Neural cell (in vitro differentiated cells): ENCODE measurements around the gene NF1. TPM values are rescaled to one million over a fixed set of nuclear protein-coding genes. Genes with fewer than 3 reads are reported as not detected.

Experiments
- H2AFZ ChIP-seq: fragments of 200-600, 300-800 bp; sonication (generic), shearing (Covaris generic); 2 replicates; pipeline ENCODE4 v1.6.0; 2014; ENCODE audit warnings: low read depth, mild to moderate bottlenecking, antibody characterized with exemption, low read length, moderate library complexity
- H3F3A ChIP-seq: fragments of 200-600 bp; shearing (Covaris generic); 2 replicates; pipeline ENCODE4 v1.6.1; 2016; ENCODE audit warnings: mild to moderate bottlenecking, moderate library complexity, mixed read lengths, antibody characterized with exemption, low read length; ENCODE audit not compliant: insufficient read depth, poor library complexity, severe bottlenecking
- H3K27ac ChIP-seq: fragments of 200-600, 300-800 bp; sonication (generic), shearing (Covaris generic); 2 replicates; pipeline ENCODE4 v1.5.1; 2014; ENCODE audit warnings: mild to moderate bottlenecking, low read length, moderate library complexity
- H3K27me3 ChIP-seq: fragments of 300-800, 200-600 bp; sonication (generic), shearing (Covaris generic); 2 replicates; pipeline ENCODE4 v1.6.0; 2014; ENCODE audit warnings: mild to moderate bottlenecking, low read depth, low read length, moderate library complexity; ENCODE audit not compliant: insufficient read depth
- H3K36me3 ChIP-seq: fragments of 300-800, 200-600 bp; sonication (generic), shearing (Covaris generic); 2 replicates; pipeline ENCODE4 v1.5.1; 2014; ENCODE audit warnings: mild to moderate bottlenecking, antibody characterized with exemption, low read length, moderate library complexity; ENCODE audit not compliant: insufficient read depth
- H3K4me2 ChIP-seq: fragments of 300-800, 200-600 bp; sonication (generic), shearing (Covaris generic); 2 replicates; pipeline ENCODE4 v1.6.0; 2014; ENCODE audit warnings: mild to moderate bottlenecking, low read length
- H3K4me3 ChIP-seq: fragments of 300-800, 200-600 bp; sonication (generic), shearing (Covaris generic); 2 replicates; pipeline ENCODE4 v1.5.1; 2014; ENCODE audit warnings: mild to moderate bottlenecking, low read length, moderate library complexity
- H3K79me2 ChIP-seq: fragments of 200-600 bp; shearing (Covaris generic); replicated peaks from 2 replicates; pipeline ENCODE4 v1.6.0; 2014; ENCODE audit warnings: mild to moderate bottlenecking, low read length, moderate library complexity; ENCODE audit not compliant: insufficient read depth
- H3K9ac ChIP-seq: fragments of 300-800, 200-600 bp; sonication (generic), shearing (Covaris generic); 2 replicates; pipeline ENCODE4 v1.6.1; 2016; ENCODE audit warnings: mild to moderate bottlenecking, low read length, mixed read lengths
- H3K9me2 ChIP-seq: fragments of 200-600 bp; shearing (Covaris generic); 2 replicates; pipeline ENCODE4 v1.6.1; 2016; ENCODE audit warnings: mild to moderate bottlenecking, low read length, mixed read lengths; ENCODE audit not compliant: insufficient read depth
- H3K9me3 ChIP-seq: fragments of 200-600, 300-800 bp; sonication (generic), shearing (Covaris generic); 2 replicates; pipeline ENCODE4 v1.6.1; 2016; ENCODE audit warnings: mild to moderate bottlenecking, mixed run types, low read length, moderate library complexity, mixed read lengths
- H4K20me1 ChIP-seq: fragments of 200-600 bp; shearing (Covaris generic); 2 replicates; pipeline ENCODE4 v1.6.1; 2016; ENCODE audit warnings: mild to moderate bottlenecking, mixed run types; ENCODE audit not compliant: insufficient read depth
- EP300 ChIP-seq: fragments of 450-650 bp; conservative IDR thresholded peaks from 2 replicates; pipeline ENCODE4 v1.6.1; 2014; ENCODE audit warnings: antibody characterized with exemption, mild to moderate bottlenecking, moderate library complexity; ENCODE audit not compliant: poor library complexity, severe bottlenecking
- EZH2 ChIP-seq: fragments of 200-600, 300-800 bp; shearing (Covaris generic), sonication (generic); IDR thresholded peaks from 2 replicates; pipeline ENCODE4 v1.6.1; 2014; ENCODE audit warnings: antibody characterized with exemption, low read length, borderline replicate concordance, mild to moderate bottlenecking; ENCODE audit not compliant: insufficient read depth, poor library complexity, severe bottlenecking
- MXI1 ChIP-seq: fragments of 450-650 bp; conservative IDR thresholded peaks from 2 replicates; pipeline ENCODE4 v1.6.1; 2014; ENCODE audit warnings: antibody characterized with exemption, mild to moderate bottlenecking; ENCODE audit not compliant: poor library complexity, severe bottlenecking
- POLR2AphosphoS5 ChIP-seq: IDR thresholded peaks from 2 replicates; pipeline ENCODE4 v1.6.1; 2012
- RAD21 ChIP-seq: fragments of 450-650 bp; conservative IDR thresholded peaks from 2 replicates; pipeline ENCODE4 v1.6.1; 2014; ENCODE audit warnings: antibody characterized with exemption, mild to moderate bottlenecking, moderate library complexity
- SMC3 ChIP-seq: fragments of 450-650 bp; conservative IDR thresholded peaks from 2 replicates; pipeline ENCODE4 v1.6.1; 2014; ENCODE audit warnings: antibody characterized with exemption, mild to moderate bottlenecking, moderate library complexity; ENCODE audit not compliant: poor library complexity
- TAF1 ChIP-seq: IDR thresholded peaks from 2 replicates; pipeline ENCODE4 v1.6.1; 2012; ENCODE audit warnings: low read depth
- polyA plus RNA-seq: library from polyadenylated mRNA; depleted of rRNA; stranded (reverse); fragments of >200 nt; gene quantifications from 2 replicates; pipeline ENCODE4 v1.2.3, GENCODE V29; 2014
- TF ChIP-seq, protein P1 (sequence below): IDR thresholded peaks from 2 replicates; pipeline ENCODE4 v1.6.1; 2012; ENCODE audit warnings: borderline replicate concordance
- TF ChIP-seq, protein P2 (sequence below): fragments of 450-650 bp; IDR thresholded peaks from 2 replicates; pipeline ENCODE4 v1.5.1; 2014; ENCODE audit warnings: antibody characterized with exemption, mild to moderate bottlenecking, moderate library complexity; ENCODE audit not compliant: poor library complexity, severe bottlenecking

NF1 gene
- polyA plus RNA-seq, 1 donor from 2014 or later, result 22.4 TPM

DNA sequence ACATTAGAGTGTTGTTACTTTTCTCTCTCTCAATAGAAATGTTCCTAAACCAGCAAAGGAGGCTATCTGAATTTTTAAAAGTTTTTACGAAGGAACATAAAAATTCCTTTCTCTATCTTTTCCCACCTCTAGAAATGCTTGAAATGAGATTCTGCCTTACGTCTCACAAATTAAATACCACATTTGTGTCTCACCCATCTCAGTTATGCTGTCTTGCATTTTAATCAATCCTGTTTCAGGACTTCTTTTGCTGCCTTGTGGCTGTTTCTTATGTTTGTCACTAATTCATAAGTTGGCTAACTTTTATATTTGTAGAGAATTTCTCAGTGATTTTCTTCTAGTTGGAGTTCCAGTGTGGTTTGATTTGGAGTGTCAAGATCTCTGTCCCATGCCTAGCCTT, 198.8 kb downstream of the NF1 start:
- Histone ChIP-seq H3K9me3 (no peaks in the 10 kb centered on the region), H3K9ac (no peak overlapping the region), H3K4me2 (no peak overlapping the region), H3K36me3 (no peaks in the 10 kb centered on the region), H2AFZ (no peak overlapping the region), H3K9me2 (no peaks in the 10 kb centered on the region), H4K20me1 (no peaks in the 10 kb centered on the region), H3F3A (no peaks in the 10 kb centered on the region), H3K27me3 (no peaks in the 10 kb centered on the region), H3K27ac (no peak overlapping the region), H3K4me3 (no peak overlapping the region), H3K79me2 (no peaks in the 10 kb centered on the region)
- TF ChIP-seq EZH2, result no peak

DNA sequence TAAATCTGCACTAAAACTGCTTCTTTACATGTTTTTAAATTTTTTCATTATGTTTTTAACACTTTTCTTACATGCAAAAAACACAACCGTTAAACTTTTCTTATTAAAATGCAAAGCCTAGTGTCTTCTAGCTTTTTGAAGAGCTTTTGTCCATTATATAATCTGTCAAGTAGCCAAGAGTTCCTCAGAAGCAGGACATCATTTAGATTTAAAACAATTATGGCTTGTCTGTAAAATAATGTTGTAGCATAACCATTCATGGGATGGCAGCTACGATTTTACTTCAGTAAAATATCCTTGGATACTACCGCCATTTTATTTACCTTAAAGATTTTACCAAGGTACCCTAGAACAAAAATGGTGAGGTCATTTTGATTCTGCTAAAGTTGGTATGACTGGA, 199.5 kb downstream of the NF1 start:
- Histone ChIP-seq H3K27me3 (no peaks in the 10 kb centered on the region), H3K9me2 (no peaks in the 10 kb centered on the region), H3K9ac (no peak overlapping the region), H3F3A (no peaks in the 10 kb centered on the region), H3K27ac (no peak overlapping the region), H4K20me1 (no peaks in the 10 kb centered on the region), H3K36me3 (no peaks in the 10 kb centered on the region), H3K4me3 (no peak overlapping the region), H3K9me3 (no peaks in the 10 kb centered on the region), H3K79me2 (no peaks in the 10 kb centered on the region), H3K4me2 (no peak overlapping the region), H2AFZ (no peak overlapping the region)
- TF ChIP-seq EP300 (no peak), RAD21 (no peak), MXI1 (no peak), POLR2AphosphoS5 (no peak), TAF1 (no peak), EZH2 (no peak), SMC3 (no peak)
- TF ChIP-seq, protein P1, sequence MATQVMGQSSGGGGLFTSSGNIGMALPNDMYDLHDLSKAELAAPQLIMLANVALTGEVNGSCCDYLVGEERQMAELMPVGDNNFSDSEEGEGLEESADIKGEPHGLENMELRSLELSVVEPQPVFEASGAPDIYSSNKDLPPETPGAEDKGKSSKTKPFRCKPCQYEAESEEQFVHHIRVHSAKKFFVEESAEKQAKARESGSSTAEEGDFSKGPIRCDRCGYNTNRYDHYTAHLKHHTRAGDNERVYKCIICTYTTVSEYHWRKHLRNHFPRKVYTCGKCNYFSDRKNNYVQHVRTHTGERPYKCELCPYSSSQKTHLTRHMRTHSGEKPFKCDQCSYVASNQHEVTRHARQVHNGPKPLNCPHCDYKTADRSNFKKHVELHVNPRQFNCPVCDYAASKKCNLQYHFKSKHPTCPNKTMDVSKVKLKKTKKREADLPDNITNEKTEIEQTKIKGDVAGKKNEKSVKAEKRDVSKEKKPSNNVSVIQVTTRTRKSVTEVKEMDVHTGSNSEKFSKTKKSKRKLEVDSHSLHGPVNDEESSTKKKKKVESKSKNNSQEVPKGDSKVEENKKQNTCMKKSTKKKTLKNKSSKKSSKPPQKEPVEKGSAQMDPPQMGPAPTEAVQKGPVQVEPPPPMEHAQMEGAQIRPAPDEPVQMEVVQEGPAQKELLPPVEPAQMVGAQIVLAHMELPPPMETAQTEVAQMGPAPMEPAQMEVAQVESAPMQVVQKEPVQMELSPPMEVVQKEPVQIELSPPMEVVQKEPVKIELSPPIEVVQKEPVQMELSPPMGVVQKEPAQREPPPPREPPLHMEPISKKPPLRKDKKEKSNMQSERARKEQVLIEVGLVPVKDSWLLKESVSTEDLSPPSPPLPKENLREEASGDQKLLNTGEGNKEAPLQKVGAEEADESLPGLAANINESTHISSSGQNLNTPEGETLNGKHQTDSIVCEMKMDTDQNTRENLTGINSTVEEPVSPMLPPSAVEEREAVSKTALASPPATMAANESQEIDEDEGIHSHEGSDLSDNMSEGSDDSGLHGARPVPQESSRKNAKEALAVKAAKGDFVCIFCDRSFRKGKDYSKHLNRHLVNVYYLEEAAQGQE, result no peak
- TF ChIP-seq, protein P2, sequence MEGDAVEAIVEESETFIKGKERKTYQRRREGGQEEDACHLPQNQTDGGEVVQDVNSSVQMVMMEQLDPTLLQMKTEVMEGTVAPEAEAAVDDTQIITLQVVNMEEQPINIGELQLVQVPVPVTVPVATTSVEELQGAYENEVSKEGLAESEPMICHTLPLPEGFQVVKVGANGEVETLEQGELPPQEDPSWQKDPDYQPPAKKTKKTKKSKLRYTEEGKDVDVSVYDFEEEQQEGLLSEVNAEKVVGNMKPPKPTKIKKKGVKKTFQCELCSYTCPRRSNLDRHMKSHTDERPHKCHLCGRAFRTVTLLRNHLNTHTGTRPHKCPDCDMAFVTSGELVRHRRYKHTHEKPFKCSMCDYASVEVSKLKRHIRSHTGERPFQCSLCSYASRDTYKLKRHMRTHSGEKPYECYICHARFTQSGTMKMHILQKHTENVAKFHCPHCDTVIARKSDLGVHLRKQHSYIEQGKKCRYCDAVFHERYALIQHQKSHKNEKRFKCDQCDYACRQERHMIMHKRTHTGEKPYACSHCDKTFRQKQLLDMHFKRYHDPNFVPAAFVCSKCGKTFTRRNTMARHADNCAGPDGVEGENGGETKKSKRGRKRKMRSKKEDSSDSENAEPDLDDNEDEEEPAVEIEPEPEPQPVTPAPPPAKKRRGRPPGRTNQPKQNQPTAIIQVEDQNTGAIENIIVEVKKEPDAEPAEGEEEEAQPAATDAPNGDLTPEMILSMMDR, result no peak

DNA sequence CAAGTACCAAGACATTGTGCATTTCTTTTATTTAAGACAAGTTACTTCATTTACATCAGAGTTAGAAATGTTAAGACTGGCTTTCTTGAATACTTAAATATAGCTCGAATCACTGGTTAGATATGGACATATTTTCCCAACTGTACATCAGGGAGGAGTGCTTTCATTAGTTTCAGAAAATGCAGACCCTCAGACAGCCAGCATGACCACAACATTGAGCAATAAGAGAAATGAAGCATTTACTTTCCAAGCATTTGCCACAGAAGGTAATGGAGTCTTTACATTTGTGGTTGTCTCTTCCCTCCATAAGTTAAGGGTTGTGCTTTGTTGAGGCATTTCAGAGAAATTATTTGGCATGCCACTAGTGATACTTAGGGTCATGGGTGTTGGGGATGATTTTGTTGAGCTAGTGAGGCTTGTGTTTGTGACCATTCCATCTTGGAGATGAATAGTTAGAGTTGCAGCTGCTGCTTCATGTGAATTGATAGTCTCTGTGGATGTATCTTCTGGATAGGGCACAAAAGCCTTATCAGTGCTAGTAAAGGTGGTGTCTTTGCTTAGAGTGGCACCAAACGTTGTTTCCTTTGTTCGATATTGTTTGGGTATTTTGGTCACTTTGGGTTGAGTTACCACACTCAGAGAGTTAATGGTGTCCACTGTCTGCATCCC, 200.2 kb downstream of the NF1 start:
- H3K9me2 ChIP-seq, result no peaks in the 10 kb centered on the region
- H3K27me3 ChIP-seq, result no peaks in the 10 kb centered on the region
- no peak overlapping the region for H3K4me2 ChIP-seq
- H3K79me2 ChIP-seq, result no peaks in the 10 kb centered on the region
- H3K4me3 ChIP-seq, result no peak overlapping the region
- no peak overlapping the region for H2AFZ ChIP-seq
- H3K9me3 ChIP-seq, result no peaks in the 10 kb centered on the region
- H4K20me1 ChIP-seq, result no peaks in the 10 kb centered on the region
- no peaks in the 10 kb centered on the region for H3F3A ChIP-seq
- no peaks in the 10 kb centered on the region for H3K36me3 ChIP-seq
- no peak for TF ChIP-seq EZH2
- TF ChIP-seq TAF1, result no peak
- TF ChIP-seq MXI1, result no peak
- TF ChIP-seq RAD21, result no peak
- no peak for TF ChIP-seq POLR2AphosphoS5
- no peak for TF ChIP-seq EP300
- TF ChIP-seq, protein P1, result no peak
- TF ChIP-seq, protein P2, result no peak
- no peak for TF ChIP-seq SMC3
- no peak overlapping the region for H3K9ac ChIP-seq
- H3K27ac ChIP-seq, result no peak overlapping the region
